T-helper 2 cell treated with Interferon-gamma antibody and Interleukin-4, amounts not matched to agents 100 ng/mL and 5 ng/mL, for 36 hours (primary cell): Measurements from ENCODE around the gene RABEPK. TPM values are rescaled to one million over a fixed set of nuclear protein-coding genes. Genes with fewer than 3 reads are reported as not detected.
"Not testable (repeated sequence)": the region's sequence is repeated elsewhere in the genome, so short reads cannot be mapped to it uniquely, and the experiment has no call there.

Source experiments
- intact Hi-C: fragments of 100-400 bp; cut with micrococcal nuclease; formaldehyde crosslinking; loops from one replicate; pipeline ENCODE4 v1.15.1; 2023
- total RNA-seq: library from RNA; stranded (reverse); gene quantifications from 2 replicates; pipeline ENCODE4 v1.2.3, GENCODE V29; 2022

RABEPK gene, protein sequence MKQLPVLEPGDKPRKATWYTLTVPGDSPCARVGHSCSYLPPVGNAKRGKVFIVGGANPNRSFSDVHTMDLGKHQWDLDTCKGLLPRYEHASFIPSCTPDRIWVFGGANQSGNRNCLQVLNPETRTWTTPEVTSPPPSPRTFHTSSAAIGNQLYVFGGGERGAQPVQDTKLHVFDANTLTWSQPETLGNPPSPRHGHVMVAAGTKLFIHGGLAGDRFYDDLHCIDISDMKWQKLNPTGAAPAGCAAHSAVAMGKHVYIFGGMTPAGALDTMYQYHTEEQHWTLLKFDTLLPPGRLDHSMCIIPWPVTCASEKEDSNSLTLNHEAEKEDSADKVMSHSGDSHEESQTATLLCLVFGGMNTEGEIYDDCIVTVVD
- 19.2 and 19.8 TPM in 2 replicates for total RNA-seq

DNA sequence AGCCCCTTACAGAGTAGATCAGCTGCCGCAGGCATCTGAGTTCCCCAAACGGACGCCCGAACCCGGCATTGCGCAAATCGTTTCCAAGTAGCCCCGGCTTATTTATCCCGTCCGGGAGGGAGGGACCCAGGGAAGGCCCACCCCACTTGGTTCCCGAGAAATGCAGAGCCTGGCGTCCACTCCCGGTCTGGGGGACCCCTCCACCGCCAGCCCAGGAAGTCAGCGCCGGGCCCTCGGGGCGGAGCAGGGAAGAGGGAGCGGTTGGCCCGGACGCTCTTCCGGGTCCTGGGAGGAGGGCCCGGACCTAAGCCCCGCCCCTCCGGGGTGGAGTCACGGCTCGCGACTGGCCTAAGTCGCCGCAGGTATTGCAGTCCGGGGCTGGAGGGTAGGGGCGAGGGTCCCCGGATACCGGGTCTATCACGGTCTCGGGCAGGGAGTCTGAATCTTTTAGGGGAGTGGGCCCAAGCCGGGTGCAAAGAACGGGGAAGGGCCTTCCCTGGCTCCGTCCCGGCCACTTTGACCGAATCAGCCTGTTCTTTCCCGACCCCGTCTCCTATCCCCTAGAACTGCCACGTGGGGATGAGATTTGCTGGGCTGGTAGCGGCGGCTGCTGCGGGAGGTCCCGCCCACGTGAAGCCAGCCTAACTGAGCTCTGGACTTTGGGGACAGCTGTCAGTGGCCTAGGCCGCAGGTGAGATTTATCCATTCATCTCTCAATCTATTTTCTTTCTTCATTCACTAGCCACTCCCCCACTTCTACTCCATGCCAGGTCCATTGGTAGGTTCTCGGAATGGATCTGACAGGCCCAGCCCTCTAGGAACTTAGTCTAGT is at the start of gene RABEPK:
Gene RABEPK, plus strand, starts transcription at position 327 of the 832 bp plus-strand sequence. CDS start 2,472 bp downstream, outside the sequence.
- intact Hi-C loops = loop anchor here (1.0 to 2.0 kb wide), 5 partner anchors 11 to 338 kb away; partner anchors contain the start of genes ARPC5L, GAPVD1, GOLGA1 and HSPA5

DNA sequence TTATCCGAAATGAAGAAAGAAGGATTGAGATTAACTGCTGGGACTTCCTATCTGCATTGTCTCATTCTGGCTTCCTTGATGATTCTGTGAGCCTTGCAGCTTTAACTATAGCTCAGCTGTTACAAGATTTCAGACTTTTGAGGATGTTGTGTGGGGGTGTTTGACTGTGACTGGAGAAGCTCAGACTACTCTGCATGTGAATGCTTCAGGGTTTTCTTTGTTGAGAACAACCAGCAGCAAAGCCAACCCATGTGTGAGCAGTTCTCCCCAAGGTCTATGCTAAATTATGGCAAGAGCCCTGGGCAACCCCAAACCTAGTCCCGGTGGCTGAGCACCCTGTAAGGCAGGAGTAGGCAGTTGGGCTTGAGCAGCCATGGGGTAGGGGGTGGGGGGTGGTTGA is 48.6 kb upstream of the RABEPK start:
- intact Hi-C loops = no loop called here

- intact Hi-C loops = no loop called here
Measured at GRCh38 chr9:125153712-125154367, 46.5 kb upstream of the RABEPK start.

DNA sequence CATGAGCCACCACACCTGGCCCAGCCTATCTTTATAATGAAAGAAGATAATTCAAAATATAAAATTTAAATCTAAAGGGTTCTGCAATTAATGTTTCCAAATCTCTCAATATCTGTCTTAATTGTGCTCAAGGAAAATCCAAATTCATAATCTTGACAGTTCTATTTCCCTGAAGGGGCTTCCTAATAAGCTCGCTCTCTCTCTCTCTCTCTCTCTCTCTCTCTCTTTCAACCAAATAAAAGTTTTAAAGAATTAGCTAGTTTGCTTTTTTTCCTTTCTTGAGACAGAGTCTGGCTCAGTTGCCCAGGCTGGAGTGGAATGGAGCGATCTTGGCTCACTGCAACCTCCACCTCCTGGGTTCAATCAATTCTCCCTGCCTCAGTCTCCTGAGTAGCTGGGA is 43.8 kb upstream of the RABEPK start:
- intact Hi-C loops = no loop called here

DNA sequence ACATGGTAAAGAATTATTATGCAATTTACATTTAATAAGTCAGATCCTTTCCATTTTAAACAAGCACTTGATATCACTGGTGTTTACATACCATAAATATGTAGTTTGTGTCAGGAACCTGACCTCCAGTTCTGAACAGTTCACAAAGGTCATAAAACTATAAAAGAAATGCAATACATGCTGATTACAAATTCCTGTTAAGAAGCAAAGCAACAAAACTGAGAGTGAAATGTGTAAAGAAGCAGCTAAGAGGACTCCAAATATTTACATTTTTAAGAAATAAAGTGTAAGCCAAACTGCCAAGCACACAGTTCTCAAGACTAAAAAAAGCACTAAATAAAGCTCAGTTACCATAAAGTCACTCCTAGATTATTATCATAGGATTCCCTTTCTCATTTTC is 39.6 kb upstream of the RABEPK start:
- intact Hi-C loops = no loop called here

- intact Hi-C loops = no loop called here
Measured at GRCh38 chr9:125161284-125161918, 38.9 kb upstream of the RABEPK start.

DNA sequence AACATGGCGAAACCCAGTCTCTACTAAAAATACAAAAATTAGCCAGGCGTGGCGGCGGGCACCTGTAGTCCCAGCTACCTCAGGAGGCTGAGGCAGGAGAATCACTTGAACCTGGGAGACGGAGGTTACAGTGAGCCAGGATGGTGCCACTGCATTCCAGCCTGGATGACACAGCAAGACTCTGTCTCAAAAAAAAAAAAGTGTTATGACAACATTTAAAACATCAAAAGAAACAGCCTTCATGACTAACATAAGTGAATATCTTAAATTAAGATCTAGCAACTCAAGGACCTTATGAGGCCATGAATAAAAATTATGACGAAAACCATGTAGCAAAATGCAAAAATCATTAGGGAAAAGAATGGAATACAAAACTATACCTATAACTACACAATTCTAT is 37.5 kb upstream of the RABEPK start:
- intact Hi-C loops = not testable (repeated sequence)

DNA sequence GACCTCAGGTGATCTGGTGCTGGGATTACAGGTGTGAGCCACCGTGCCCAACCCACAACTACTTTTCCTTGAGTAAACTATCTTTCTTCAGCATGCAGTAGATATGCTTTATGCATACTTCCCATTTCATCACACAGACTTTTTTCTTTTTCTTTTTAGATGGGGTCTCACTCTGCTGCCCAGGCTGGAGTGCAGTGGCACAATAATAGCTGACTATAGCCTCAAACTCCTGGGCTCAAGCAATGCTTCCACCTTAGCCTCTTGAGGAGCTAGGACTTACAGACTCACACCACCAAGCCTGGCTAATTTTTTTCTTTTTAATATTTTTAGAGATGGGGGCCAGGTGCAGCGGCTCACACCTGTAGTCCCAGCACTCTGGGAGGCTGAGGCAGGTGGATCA is 33.6 kb upstream of the RABEPK start:
- intact Hi-C loops = no loop called here

GRCh38 chr9:125169895-125170294 is 30.4 kb upstream of the RABEPK start:
- intact Hi-C loops = no loop called here

DNA sequence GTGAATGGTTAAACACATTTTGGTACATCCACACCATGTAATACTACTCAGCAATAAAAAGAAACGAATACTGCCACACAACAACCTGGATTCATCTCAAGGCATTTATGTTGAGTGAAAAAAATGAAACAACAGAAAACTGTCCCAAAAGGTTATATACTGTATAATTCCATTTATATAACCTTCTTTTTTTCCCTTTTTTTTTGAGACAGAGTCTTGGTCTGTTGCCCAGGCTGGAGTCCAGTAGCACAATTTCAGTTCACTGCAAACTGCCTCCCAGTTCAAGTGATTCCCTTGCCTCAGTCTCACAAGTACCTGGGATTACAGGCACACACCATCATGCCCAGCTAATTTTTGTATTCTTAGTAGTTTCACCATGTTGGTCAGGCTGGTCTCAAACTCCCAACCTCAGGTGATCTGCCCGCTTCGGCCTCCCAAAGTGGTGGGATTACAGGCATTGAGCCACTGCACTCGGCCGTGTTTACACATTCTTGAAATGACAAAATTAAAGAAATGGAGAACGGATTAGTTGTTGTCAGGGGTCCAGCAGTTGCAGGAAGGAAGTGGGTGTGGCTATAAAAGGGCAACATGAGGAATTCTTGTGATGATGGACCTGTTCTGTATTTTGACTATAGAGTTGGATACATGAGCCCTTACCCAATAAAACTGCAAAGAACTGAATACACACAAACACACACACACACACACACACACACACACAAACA is 28.1 kb upstream of the RABEPK start:
- intact Hi-C loops = no loop called here

DNA sequence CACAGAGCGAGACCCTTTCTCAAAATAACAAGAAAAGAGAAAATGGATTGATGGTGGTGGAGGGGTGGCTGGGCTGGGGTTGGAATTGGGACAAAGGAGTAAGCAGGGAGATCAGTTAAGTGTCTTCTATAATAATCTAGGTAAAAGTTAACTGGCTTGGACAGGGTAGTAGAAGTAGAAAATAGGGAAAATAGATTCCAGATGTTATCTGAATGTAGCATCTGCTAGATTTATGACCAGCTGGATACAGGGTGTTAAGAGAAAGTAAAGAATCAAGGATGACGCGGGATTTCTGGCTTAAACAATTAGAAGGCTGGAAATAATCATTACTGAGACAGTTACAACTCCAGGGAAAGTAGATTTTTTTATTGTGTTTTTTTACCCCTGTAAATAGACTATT is 23.7 kb upstream of the RABEPK start:
- intact Hi-C loops = no loop called here

GRCh38 chr9:125177888-125178287 is 22.5 kb upstream of the RABEPK start:
- intact Hi-C loops = no loop called here

DNA sequence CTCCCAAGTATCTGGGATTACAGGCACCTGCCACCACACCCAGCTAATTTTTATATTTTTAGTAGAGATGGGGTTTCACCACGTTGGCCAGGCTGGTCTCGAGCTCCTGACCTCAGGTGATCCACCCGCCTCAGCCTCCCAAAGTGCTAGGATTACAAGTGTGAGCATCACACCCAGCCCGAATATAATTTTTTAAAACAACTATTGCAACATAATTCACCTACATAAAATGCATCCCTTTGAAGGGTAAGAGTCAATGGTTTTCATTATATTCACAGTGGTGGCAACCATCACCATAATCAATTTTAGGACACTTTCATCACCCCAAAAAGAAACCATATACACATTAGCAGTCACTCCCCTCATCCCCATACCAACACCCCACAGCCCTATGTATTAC is 20.6 kb upstream of the RABEPK start:
- intact Hi-C loops = not testable (repeated sequence)

DNA sequence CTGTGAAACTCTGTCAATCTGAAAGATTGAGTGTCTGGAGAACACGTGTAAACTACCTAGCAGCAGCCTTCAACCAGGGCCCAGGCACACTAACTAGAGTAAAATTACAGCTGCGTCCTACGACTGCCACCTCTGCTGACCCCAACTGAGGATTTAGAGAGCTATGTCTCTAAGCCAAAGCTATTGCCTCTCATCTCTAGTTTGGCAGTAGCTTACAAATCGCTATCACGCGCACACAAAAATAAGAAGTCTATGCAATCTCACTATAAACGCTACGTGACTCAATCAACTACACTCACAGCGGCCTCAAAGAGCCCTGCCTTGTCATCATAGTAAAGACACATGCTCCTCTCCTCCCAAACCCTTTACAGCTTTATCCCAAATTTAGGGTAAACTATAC is 19.5 kb upstream of the RABEPK start:
- intact Hi-C loops = no loop called here

GRCh38 chr9:125181756-125182155 is 18.6 kb upstream of the RABEPK start:
- intact Hi-C loops = not testable (repeated sequence)

- intact Hi-C loops = no loop called here
Measured at GRCh38 chr9:125183054-125183453, 17.3 kb upstream of the RABEPK start.

- intact Hi-C loops = no loop called here
Measured at GRCh38 chr9:125183561-125183960, 16.8 kb upstream of the RABEPK start.

- intact Hi-C loops = loop anchor here (1.0 to 5.0 kb wide), 6 partner anchors 11 to 558 kb away; partner anchors contain the start of genes HSPA5, NR6A1, PBX3 and RABEPK
Measured at GRCh38 chr9:125189011-125189360, 11.4 kb upstream of the RABEPK start.

DNA sequence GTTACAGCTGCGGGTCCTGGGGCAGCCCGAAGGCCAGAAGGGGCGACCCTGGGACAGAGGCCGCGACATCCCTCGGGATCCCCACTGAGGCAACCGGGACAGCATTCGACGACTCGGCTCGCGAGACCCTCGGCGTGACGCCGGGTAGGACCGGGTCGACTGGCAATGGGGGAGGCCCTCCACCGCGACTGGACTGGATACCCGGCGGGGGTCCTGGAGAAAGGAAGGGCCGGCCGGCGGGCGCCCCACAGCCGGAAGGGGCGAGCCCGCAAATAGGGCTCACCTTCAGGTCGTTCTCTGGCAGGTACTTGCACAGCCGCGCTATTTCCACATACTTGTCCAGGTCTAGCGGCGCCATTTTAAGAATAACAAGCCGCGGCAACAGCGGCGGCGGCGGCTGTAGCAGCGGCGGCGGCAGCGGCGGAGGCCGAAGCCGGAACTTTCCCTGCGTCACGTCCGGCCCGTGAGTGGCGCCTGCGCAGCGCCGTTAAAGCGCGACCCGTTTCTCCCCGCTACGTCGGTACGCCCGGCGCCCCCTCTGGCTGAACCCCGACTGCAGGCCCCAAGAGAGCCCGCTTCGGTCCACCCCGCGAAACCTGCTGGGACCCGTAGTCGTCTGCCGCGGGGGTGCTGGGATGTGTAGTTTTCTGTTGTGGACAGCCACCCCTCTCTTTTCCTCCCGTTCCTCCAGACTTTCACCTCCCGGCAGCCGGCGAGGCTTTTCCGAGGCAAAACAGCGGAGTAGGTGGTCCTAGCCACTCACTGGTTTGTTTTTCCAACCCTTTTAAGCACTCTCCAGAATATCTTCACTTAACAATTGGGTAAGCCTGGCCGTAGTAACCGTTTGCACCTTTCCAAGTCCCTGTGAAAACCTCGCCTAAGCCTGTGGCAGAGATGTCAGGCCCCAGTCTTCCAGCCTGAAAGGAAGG is 10.7 kb upstream of the RABEPK start, which contains the start of gene PPP6C:
Gene PPP6C, minus strand, starts transcription at position 443 of the 929 bp plus-strand sequence. Its CDS starts 85 bp downstream, at position 358.
- intact Hi-C loops = loop anchor here (1.0 to 5.0 kb wide), 9 partner anchors 11 to 558 kb away; partner anchors contain the start of genes GAPVD1, GOLGA1, HSPA5 and NR6A1
